Gastroesophageal sphincter (tissue), 4 donors: ENCODE measurements around the gene IVL. TPM values are rescaled to one million over a fixed set of nuclear protein-coding genes. Genes with fewer than 3 reads are reported as not detected.

Experiments
- ATAC-seq: fragments of 150-250 bp; one replicate; pipeline ENCODE4 v1.9.1; 2016; ENCODE audit warnings: mild to moderate bottlenecking, moderate library complexity
- H3K27ac ChIP-seq, 4 donors: fragments of 200-600 bp; sonication (generic) in 3 of 4; 1 replicate in 3 of 4; 2 replicates in 1 of 4; pipeline ENCODE4 v1.5.1; 2016 to 2019
- H3K27me3 ChIP-seq: fragments of 200-600 bp; sonication (generic); one replicate; pipeline ENCODE4 v1.5.1; 2019
- H3K36me3 ChIP-seq, 2 donors: fragments of 200-600 bp; sonication (generic); one replicate each; pipeline ENCODE4 v1.5.1; 2019; ENCODE audit warnings: control low read depth in 1 of 2
- H3K4me1 ChIP-seq, 3 donors: fragments of 200-600 bp; sonication (generic); 1 replicate in 2 of 3; 2 replicates in 1 of 3; pipeline ENCODE4 v1.5.1; 2016 to 2019; ENCODE audit warnings: control low read depth in 2 of 3
- H3K4me3 ChIP-seq, 2 donors: fragments of 200-600 bp; sonication (generic); one replicate each; pipeline ENCODE4 v1.5.1; 2019; ENCODE audit warnings: mild to moderate bottlenecking in 1 of 2, moderate library complexity in 1 of 2
- H3K9me3 ChIP-seq, 3 donors: fragments of 200-600 bp; sonication (generic); one replicate each; pipeline ENCODE4 v1.5.1; 2017 to 2019; ENCODE audit warnings: control low read depth in 2 of 3
- CTCF ChIP-seq, 4 experiments: fragments of 200-600 bp in 2 of 4; fragments of 450-650 bp in 2 of 4; sonication (generic) in 1 of 4; IDR thresholded peaks; one replicate each; pipeline ENCODE4 v1.5.1; 2017 to 2019; ENCODE audit warnings: antibody characterized with exemption in 4 of 4, mild to moderate bottlenecking in 2 of 4, moderate library complexity in 2 of 4
- EP300 ChIP-seq: sonication (generic); formaldehyde crosslinking; IDR thresholded peaks from one replicate; pipeline ENCODE4 v1.6.1; 2017; ENCODE audit warnings: antibody characterized with exemption, mild to moderate bottlenecking
- POLR2A ChIP-seq, 2 donors: fragments of 450-650 bp; IDR thresholded peaks; one replicate each; pipeline ENCODE4 v1.6.1; 2017; ENCODE audit warnings: antibody characterized with exemption in 2 of 2, mild to moderate bottlenecking in 2 of 2, moderate library complexity in 1 of 2
- POLR2AphosphoS5 ChIP-seq: sonication (generic); formaldehyde crosslinking; IDR thresholded peaks from one replicate; pipeline ENCODE4 v1.6.1; 2017; ENCODE audit warnings: antibody characterized with exemption
- WGBS, 2 donors: methylation state at CpG; one replicate each; pipeline ENCODE4 v1.1.5; 2018; ENCODE audit warnings: low coverage in 1 of 2; 5-methylcytosine and 5-hydroxymethylcytosine counted together
- total RNA-seq, 4 donors: library from RNA; depleted of rRNA; stranded (reverse); fragments of >200 nt; gene quantifications; one replicate each; pipeline ENCODE4 v1.1.0, GENCODE V29; 2016

Gene IVL
- total RNA-seq, 4 donors from 2014 or later = 0.31 to 13.7 (median 1.1) TPM; not detected in 1

- Histone ChIP-seq H3K36me3 (no peaks in the 10 kb centered on the region), H3K27me3 (no peaks in the 10 kb centered on the region), H3K9me3 (no peaks in the 10 kb centered on the region), H3K27ac (no peak overlapping the region), H3K4me1 (no peaks in the 10 kb centered on the region), H3K4me3 (no peak overlapping the region)
- TF ChIP-seq CTCF (IDR thresholded peaks at IDR 0.05) (no peak), POLR2A (IDR thresholded peaks at IDR 0.05) (no peak), EP300 (no peak), POLR2AphosphoS5 (no peak)
- ATAC-seq = no peak
- 48 to 75% methylated on average over 3 to 4 of the region's 7 CpGs for WGBS, 2 donors
Observed at GRCh38 chr1:152953761-152954160, 45.4 kb downstream of the IVL start.

GRCh38 chr1:152954436-152954835, 46.1 kb downstream of the IVL start:
- Histone ChIP-seq H3K36me3 (no peaks in the 10 kb centered on the region), H3K27me3 (no peaks in the 10 kb centered on the region), H3K4me1 (no peaks in the 10 kb centered on the region), H3K4me3 (no peak overlapping the region), H3K27ac (no peak overlapping the region), H3K9me3 (no peaks in the 10 kb centered on the region)
- TF ChIP-seq POLR2AphosphoS5 (no peak), POLR2A (IDR thresholded peaks at IDR 0.05) (no peak), CTCF (IDR thresholded peaks at IDR 0.05) (no peak), EP300 (no peak)
- WGBS, 2 donors = 59 to 80% methylated on average over 4 to 5 of the region's 6 CpGs
- ATAC-seq = no peak

GRCh38 chr1:152957561-152957960, 49.2 kb downstream of the IVL start:
- no peak for TF ChIP-seq EP300
- no peak for TF ChIP-seq CTCF (IDR thresholded peaks at IDR 0.05)
- no peak overlapping the region for H3K27ac ChIP-seq
- H3K4me3 ChIP-seq = no peak overlapping the region
- no peaks in the 10 kb centered on the region for H3K9me3 ChIP-seq
- no peaks in the 10 kb centered on the region for H3K36me3 ChIP-seq
- H3K27me3 ChIP-seq = no peaks in the 10 kb centered on the region
- no peaks in the 10 kb centered on the region for H3K4me1 ChIP-seq
- no peak for ATAC-seq
- 78 to 80% methylated on average over 3 of the region's 3 CpGs for WGBS, 2 donors

GRCh38 chr1:152959273-152959672, 50.9 kb downstream of the IVL start:
- Histone ChIP-seq H3K36me3 (no peaks in the 10 kb centered on the region), H3K4me1 (no peaks in the 10 kb centered on the region), H3K9me3 (no peaks in the 10 kb centered on the region), H3K27me3 (no peaks in the 10 kb centered on the region), H3K4me3 (no peak overlapping the region), H3K27ac (no peak overlapping the region)
- no peak for ATAC-seq
- 80 to 83% methylated on average over 2 to 3 of the region's 3 CpGs for WGBS, 2 donors
- TF ChIP-seq CTCF (IDR thresholded peaks at IDR 0.05) (no peak), POLR2A (IDR thresholded peaks at IDR 0.05) (no peak), POLR2AphosphoS5 (no peak), EP300 (no peak)

GRCh38 chr1:152959801-152960451, 51.6 kb downstream of the IVL start:
- ATAC-seq = no peak
- no peaks in the 10 kb centered on the region for H3K36me3 ChIP-seq
- no peak overlapping the region for H3K27ac ChIP-seq
- H3K4me1 ChIP-seq = no peaks in the 10 kb centered on the region
- H3K27me3 ChIP-seq = no peaks in the 10 kb centered on the region
- no peak overlapping the region for H3K4me3 ChIP-seq
- no peak for TF ChIP-seq POLR2AphosphoS5
- TF ChIP-seq CTCF (IDR thresholded peaks at IDR 0.05) = no peak
- no peak for TF ChIP-seq EP300
- no peak for TF ChIP-seq POLR2A (IDR thresholded peaks at IDR 0.05)
- 91 to 100% methylated on average over 1 to 6 of the region's 10 CpGs for WGBS, 2 donors
- no peaks in the 10 kb centered on the region for H3K9me3 ChIP-seq
